Right lung (tissue), 5 donors: ENCODE results near the gene SERHL2. TPM values are rescaled to one million over a fixed set of nuclear protein-coding genes. Genes with fewer than 3 reads are reported as not detected.
"Not testable (repeated sequence)": the region's sequence is repeated elsewhere in the genome, so short reads cannot be mapped to it uniquely, and the experiment has no call there.

ENCODE experiments used
- DNase-seq, 2 donors: peaks; one replicate each; pipeline ENCODE4 v3.0.0-alpha.2; 2013
- polyA plus RNA-seq, 5 donors: library from polyadenylated mRNA; unstranded; fragments of 120-200 nt; gene quantifications; one replicate each; pipeline versions ENCODE4 v1.2.1 to v1.2.3, GENCODE V29; 2013; ENCODE audit warnings: inconsistent platforms in 1 of 5, low replicate concordance in 1 of 5; ENCODE audit not compliant: insufficient read length in 5 of 5, insufficient read depth in 1 of 5

The SERHL2 gene
- polyA plus RNA-seq, 5 donors = 5.8 to 11.8 (median 7.2) TPM

DNA sequence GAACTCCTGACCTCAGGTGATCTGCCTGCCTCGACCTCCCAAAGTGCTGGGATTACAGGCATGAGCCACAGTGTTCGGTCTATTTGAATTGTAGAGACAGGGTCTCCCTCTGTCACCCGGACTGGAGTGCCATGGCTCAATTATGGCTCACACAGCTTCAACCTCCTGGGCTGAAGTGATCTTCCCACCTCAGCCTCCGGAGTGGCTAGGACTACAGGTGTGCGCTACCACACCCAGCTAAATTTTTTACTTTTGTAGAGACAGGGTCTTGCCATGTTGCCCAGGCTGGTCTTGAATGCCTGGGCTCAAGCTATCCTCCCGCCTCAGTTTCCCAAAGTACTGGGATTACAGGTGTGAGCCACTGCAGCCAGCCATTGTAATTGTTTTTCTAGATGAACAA, 14.2 kb downstream of the SERHL2 start:
- DNase-seq = not testable (repeated sequence)

DNA sequence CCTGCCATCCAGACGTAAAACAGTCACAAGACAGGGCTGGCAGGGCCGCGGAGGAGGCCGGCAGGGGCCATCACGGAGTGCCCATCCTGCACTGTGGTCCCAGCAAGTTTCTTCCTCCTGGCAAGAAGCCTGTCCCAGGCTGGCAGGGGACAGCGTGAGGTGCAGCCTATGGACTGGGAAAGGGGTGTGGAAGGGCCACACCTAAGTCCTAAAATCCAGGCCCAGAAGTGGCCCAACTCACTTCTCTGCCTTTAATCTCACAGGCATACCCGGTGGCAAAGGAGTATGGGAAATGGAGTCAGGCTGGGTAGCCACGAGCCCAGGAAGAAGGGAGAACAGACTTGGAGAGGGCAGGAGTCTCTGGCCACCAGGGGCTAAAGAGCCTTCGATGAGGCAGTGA, 16.8 kb downstream of the SERHL2 start:
- DNase-seq = not testable (repeated sequence)

DNA sequence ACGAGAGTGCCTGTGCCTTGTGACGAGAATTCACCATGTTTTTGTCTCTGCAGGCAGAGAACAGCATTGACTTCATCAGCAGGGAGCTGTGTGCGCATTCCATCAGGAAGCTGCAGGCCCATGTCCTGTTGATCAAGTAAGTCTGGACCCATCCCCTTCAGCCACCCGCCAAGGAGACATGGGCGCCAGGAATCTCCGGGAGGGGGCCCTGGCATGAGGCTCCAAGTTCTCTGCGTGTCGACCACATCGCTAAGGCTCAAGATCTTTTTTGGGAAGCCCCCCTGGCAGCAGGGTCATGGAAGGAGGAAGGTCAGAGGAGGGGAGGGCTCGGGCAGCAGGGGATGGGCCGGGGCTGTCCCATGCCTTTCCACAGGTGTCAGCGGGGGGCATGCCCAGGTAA, 17.3 kb downstream of the SERHL2 start:
- DNase-seq = not testable (repeated sequence)

DNA sequence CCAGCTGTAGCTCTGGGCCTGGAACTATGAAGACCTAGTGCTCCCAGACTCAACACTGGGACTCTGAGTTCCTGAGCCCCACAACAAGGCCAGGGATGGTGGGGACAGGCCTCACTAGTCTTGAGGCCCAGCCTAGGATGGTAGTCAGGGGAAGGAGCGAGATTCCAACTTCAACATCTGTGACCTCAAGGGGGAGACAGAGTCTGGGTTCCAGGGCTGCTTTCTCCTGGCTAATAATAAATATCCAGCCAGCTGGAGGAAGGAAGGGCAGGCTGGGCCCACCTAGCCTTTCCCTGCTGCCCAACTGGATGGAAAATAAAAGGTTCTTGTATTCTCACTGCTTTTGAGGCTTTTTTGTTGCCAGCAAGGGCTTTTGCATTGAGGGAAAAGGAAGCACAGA, 20.3 kb downstream of the SERHL2 start:
- not testable (repeated sequence) for DNase-seq

DNA sequence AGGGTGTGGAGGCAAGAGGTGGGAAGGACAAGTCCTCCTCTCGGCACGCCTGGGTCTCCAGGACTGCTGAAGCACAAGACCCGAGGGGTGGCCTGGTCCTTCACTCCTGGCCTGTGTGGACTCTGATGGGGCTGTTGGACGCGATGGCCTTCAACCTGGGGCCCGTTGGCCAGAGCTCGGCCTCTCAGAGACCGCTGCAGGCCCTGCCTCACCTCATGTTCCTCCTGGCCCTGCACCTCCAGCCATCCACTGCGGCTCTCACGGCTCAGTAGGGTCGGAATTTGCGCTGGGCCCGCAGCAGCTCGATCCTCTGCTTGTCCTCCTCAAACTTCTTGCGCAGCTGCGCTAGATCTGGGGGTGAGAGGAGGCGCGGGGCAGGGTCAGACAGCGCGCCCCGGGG, 20.7 kb downstream of the SERHL2 start:
- not testable (repeated sequence) for DNase-seq

DNA sequence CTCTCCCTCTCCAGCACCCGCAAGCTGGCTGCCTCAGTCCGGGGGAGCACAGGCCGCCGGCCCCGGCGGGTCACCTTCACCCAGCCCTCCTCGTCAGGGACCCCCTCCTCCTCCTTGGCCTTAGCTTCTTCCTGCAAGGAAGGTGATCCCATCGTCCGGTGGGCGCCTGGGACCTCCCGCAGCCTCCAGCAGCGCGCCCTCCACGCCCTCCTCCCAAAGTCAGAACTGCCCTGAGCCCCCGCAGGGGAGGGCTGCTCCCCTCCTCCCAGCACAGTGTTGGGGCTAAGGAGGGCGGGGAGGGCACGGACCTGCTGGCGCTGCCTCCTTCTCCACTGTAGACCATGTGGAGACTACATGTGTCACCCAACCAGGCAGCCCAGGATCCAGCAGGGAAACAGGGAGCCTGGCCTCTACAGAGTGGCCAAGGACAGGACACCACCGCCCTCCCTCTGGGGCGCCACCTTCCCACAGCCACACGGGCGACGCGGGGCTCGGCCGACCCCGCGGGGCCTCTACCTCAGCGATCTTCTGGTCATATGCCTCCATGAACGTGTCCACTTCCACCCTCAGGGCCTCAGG, 22.3 kb downstream of the SERHL2 start:
- not testable (repeated sequence) for DNase-seq

DNA sequence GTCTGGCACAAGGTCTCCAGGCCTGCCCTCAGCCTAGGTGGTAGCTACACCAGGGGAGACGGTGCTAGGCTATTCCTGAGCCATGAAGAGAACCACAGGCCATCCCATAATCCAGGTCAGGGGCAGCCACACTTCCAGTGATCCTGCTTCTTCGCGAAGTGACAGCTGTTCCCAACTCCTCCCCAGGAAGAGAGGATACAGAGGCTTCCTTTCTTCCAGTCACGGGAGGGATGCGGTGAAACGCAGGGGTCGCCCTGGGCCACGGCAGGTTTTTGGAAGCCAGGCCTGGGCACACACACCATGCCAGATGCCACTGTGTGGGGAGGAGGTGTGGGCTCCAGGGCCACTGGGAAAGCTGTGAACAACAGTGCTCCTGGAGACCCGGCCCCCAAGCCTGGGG, 23.4 kb downstream of the SERHL2 start:
- DNase-seq = not testable (repeated sequence)

DNA sequence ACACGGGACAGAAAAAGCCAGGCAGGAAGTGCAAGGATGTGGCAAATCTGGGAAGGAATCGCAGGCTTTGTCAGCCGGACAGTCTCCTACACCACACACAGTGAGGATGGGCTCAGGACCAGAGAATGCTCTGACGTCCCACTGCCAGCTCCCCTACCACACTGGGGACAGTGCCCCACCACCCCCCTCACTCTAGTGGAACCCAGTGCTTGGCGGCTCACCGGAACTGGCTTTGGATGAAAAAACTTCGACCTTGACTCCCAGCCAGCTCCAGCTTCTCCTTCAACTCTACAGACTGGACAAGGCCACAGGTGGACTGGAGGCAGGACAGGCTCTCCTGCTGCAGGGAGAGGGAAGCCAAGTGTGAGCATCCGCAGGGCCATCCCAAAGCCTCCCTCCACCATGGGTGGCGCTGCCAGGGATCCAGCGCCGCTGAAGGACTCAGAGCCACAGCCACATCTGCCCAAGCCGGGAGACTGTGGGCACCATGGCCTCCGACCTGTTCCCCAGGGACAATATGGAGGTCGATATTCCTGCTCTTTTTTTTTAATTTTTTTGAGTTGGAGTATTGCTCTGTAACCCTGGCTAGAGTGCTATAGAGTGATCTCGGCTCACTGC, 24.0 kb downstream of the SERHL2 start:
- DNase-seq = no peak

DNA sequence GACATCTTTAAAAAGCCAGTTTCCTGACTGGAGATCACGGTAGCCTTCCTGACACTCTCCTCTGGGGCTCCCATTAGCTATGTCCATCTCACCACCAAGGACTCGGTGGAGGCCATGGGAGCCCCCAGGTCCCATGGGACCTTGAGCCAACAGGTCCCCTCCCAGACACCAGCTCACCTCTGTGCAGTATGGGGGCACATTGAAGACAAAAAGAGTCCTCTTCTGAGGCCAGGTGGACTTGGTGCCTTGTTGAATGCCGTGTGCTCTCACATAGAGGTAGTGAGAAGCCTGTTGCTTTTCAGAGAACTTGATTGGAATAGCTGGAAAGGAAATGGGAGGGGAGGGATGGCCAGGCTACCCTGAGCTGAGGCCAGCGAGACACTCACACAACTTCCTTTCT, 26.3 kb downstream of the SERHL2 start:
- DNase-seq = not testable (repeated sequence)

DNA sequence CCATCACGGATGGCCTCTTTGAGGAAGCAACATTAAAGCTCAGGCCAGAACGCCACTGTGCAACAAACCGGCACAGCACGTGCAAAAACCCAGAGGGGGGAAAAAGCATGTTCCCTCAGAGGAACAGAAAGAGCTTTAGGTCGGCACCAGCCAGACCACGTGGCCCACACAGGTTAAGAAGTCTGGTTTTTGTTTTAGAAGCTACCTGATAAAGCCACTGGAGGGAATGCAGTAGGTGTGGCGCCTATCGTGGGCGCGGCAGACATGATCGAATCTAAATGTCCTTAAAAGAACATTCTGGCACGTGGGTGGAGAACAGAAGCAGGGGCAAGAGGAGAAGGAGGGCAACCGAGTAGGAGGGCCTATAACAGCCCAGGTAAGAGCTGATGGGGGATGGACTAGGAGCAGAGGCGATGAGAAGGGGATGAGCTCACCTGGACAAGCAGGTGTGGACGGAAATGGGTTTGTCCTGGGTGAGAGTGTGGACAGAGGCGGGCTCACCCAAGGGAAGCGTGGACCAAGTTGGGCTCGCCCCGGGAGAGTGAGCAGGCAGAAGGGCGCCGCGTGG, 27.5 kb downstream of the SERHL2 start:
- not testable (repeated sequence) for DNase-seq

DNA sequence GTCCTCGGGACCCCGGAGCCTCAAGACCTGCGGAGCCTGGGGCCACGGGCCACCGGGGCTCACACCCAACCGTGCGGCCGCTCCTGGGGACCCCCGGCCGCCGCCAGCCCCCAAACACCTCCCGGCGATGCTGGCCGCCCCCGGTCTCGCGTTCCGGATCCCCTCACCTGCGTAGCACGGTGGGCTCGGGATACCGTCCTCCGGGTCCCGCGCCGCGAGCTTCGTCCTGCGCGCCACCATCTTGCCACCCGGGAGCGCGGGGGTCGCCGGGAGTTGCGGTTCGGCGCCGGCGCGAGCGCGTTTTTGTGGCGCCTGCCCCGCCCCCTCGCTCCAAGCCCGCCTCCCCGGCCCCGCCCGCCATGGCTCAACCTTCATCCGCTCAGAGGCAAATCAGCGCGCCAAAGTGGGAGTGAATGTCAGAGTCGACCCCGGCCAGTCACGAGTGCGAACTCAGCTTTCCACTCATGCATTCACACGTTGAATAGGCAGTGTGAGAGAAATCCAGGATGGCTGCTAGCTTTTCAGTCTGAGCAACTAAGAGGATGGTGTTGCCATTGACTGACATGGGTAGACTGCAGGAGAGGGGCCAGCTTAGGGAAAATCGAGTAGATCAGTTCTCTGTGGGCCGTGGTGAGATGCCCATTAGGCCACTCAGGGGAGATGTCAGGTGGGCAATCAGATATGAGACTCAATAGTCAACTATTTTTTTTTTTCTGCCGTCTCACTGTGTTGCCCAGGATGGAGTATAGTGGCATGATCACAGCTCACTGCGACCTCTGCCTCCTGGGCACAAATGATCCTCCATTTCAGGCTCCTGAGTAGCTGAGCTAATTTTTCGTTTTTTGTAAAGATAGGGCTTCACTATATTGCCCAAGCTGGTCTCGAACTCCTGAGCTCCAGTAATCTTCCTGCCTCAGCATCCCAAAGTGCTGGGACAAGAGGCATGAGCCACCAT, 28.3 kb downstream of the SERHL2 start:
- peak; percentile 77 for DNase-seq

DNA sequence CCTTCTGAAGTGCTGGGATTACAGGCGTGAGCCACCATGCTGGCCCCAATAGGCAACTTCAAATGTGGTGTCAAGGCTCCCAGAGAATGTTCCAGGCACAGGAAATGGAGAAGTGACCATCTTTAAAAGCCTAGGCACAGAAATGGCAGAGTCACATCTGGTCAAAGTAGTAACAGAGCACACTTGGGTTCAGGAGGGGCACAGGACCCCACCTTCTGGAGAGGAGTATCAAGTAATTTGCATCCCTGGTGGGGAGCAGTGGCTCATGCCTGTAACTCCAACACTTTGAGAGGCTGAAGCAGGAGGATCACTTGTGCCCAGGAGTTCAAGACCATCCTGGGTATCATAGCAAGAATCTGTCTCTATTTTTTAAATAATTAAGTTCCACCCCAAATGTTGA, 29.2 kb downstream of the SERHL2 start:
- DNase-seq = no peak

DNA sequence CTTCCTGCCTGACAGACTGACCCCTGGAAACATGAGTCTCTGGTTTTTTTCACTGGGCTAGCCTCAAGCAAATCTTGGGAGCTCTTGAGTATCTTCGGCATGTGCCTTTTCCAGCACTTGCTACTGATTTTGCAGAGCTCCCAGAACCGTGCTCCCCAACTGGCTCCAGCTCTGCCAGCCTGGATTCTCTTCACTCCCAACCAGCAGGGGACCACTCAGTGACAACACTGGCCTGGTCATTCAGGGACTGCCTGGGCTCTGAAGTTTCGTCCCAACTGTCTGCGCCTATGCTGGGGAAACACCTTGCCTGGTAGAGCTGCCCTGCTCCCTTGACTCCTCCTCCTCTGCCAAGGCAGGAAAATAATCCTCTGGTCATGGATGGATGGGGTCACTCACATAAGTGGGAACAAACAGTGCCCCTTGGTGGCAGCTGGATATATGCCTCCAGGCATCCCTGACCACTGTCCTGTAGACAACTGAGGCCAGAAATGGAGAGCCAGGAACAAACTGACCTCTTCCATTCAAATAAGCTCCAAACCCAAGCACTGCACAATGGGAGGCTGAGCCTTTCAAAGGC, 30.7 kb downstream of the SERHL2 start:
- DNase-seq = no peak

DNA sequence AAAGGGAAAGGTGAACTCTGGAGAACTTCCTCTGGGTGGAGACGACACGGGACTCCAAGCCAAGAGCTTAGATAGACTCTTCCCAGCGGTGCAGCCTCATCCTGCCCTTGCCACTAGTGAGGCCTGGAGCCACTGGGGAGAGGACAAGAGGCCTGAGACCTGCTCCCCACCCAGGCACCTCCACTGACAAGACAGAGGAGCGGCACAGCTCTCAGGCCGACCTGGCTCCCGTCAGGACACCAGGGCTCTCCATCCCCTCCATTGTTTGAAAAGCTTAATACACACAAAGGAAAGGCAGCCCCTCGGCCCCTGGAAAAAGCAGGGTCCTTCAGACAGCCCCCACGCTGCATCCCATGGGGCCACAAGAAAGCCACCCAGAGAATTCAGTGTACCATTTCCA, 31.3 kb downstream of the SERHL2 start:
- DNase-seq = no peak

DNA sequence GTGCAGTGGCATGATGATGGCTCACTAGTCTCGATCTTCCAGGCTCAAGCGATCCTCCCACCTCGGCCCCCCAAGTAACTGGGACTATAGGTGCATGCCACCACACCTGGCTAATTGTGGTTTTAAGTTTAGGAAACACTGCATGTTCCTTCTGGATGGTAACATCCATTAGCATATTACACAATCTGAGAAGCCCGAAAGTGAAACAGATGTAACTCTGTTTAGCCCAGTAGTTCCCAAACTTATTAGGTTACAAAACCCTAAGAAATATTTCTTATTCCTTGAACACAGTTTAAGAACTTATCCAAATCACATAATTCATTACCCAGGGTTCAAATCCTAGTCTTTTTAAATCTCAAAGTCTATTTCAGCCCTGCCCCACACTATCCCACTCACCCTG, 32.6 kb downstream of the SERHL2 start:
- no peak for DNase-seq

DNA sequence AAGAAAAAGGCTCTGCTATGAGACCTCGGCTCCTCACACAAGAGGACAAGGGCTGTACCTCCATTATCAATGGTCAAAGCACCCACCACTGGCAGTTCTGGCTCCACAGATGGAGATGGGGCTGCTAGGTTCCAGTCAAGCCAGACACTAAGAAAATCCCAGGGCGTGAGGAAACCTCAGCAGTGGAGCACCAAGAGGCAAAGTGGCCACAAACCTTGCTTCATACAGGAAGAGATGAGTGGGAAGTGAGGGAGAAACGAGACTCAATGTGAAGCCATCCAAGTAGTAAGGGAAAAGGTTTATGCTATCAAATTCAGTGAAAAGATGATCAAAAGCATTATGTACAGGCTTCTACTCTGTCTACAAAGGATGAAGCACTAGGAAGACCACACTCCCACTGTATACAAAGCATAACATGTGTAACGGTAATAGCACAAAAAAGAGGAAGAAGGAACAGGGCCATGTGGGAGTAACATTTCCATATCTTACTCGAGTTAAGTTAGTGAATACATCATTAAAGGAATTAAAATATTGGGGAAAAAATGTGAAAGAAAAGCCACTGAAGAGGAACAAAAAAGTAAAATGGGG, 33.9 kb downstream of the SERHL2 start:
- no peak for DNase-seq

DNA sequence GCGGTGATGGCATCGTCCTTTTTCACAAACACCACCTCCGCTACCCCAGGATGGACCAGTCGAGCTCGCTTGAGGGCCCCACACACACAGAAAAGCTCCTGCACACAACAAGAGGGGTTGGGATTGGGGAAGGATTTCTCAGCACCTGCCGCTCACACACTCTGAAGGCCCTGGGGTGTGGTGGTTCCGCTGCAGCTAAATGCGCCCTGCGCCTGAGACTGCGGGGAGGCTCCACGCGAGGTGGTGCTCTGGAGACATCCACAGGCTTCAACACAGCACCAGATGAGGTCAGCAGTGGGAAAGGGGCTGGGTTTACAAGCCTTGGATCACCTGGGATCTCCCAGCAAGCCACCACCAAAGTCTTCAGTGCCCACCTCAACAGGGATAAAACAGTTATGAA, 38.2 kb downstream of the SERHL2 start:
- DNase-seq = no peak

DNA sequence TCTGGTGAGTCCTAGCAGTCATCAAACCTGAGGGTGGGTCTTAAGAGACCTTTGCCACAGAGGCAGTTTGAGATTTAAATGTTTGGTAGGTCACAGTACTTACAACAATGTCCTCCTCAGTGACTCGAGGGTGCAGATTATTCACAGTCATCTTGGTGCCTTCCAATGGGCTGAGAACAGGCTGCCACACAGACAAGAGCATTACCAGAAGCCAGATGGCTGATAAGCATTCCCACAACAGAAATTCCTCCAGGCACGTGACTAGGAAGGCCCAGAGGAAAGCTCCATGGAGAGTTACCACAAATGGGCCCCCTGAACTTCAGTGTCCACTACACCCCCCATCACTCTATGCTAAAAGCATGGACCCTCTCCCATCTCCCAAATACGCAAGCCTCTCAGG, 41.7 kb downstream of the SERHL2 start:
- DNase-seq = no peak

DNA sequence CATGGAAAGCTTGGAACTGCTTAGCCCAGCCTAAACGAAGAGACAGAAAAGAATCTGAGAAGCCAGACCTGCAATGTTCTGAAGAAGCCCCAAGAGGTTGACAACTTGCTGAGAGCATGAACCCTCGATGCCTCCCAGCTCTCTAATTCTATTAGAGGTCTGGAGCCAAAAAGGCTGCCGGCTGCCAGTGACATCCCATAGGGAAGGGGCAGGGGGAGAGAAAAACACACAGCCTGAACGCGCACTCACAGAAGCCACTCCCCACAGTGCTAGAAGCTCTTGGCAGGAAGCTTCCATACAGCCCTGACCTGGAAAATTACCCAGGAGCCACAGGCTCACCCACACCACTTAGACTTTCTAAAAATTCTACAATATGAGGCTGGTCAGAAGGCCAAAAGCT, 42.6 kb downstream of the SERHL2 start:
- DNase-seq = no peak

DNA sequence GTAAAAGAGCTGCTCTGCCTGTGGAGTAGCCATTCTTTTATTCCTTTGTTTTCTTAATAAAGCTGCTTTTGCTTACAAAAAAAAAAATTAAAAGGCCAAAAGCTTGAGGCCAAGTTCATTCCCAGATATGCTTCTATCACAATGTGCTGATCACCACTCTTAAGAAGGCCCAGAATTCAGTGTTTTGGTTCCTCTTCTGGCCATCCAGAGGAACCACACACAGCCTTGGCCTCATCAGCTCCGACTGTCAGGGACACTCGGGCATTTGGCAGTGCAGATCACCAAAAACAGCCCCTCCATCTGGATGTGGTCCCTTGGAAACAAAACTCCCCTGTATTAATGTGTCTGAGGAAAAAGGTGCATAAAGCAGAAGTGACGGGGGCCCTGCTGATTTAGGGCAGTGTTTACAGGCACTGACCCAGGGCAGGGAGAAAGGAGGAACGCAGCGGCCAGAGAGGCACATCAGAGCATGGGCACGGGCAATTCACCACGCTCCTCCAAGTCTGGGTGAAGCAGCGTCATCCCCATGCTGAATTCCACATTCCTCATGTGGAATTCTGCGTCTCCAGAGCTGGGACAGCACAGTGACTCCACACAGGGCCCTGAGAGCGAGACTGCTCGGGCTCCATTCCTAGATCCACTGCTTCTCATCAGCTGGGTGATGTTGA, 43.2 kb downstream of the SERHL2 start:
- no peak for DNase-seq

DNA sequence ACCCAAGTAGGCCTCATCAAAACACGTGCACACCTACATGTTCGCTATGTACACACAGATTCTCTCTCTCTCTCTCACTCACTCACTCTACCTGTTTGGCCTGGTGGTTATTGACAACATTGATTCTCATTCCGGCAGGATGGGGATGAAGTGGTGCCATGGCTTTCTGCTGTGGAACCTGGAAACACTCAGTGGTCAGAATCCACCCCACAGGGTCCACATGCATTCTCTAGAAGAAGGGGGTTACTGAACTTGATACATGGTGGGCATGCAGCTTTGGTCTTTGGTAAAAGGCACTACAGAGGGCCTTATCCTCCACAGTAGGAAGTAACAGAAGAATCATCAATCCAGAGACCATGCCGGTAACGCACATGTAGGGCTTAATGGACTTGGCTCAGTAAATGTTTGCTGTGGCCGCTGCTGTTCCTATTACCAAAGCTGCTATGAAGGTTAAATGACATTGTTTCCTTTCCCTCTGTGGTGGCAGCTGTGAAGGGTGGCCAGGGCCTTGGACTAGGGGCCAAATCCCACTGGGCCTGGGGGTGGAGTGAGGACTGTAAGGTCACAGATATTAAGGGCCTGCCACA, 48.2 kb downstream of the SERHL2 start:
- no peak for DNase-seq
